Measurements from ENCODE around the gene TTC7B.

The TTC7B gene

GRCh38 chr14:90577661-90578282 lies 238.5 kb downstream of the TTC7B start:
- Histone ChIP-seq H3K4me2 (no peak overlapping the region), H4K20me1 (ENCODE audit: insufficient read depth) (no peaks in the 10 kb centered on the region), H2AFZ (ENCODE audit: low read depth) (no peak overlapping the region), H3K27me3 (ENCODE audit: insufficient read depth, low read depth) (no peaks in the 10 kb centered on the region), H3K9ac (no peak overlapping the region), H3K79me2 (ENCODE audit: insufficient read depth, low read depth) (no peaks in the 10 kb centered on the region), H3K4me1 (ENCODE audit: low read depth, poor library complexity, severe bottlenecking) (no peaks in the 10 kb centered on the region), H3K27ac (no peak overlapping the region), H3K4me3 (IDR thresholded peaks at IDR 0.05; ENCODE audit: insufficient read depth, low read depth, low read length) (no peak overlapping the region), H3K36me3 (ENCODE audit: insufficient read depth) (no peaks in the 10 kb centered on the region)
- no peak for TF ChIP-seq CTCF (conservative IDR thresholded peaks at IDR 0.05; ENCODE audit: low read depth, low read length)

- H3K79me2 ChIP-seq (ENCODE audit: insufficient read depth, low read depth): no peaks in the 10 kb centered on the region
- no peaks in the 10 kb centered on the region for H4K20me1 ChIP-seq (ENCODE audit: insufficient read depth)
- no peak for TF ChIP-seq CTCF (conservative IDR thresholded peaks at IDR 0.05; ENCODE audit: low read depth, low read length)
- H3K4me1 ChIP-seq (ENCODE audit: low read depth, poor library complexity, severe bottlenecking): no peaks in the 10 kb centered on the region
- H3K4me3 ChIP-seq (IDR thresholded peaks at IDR 0.05; ENCODE audit: insufficient read depth, low read depth, low read length): no peak overlapping the region
- H3K36me3 ChIP-seq (ENCODE audit: insufficient read depth): no peaks in the 10 kb centered on the region
- no peak overlapping the region for H3K9ac ChIP-seq
- H3K27ac ChIP-seq: no peak overlapping the region
- no peaks in the 10 kb centered on the region for H3K27me3 ChIP-seq (ENCODE audit: insufficient read depth, low read depth)
- H3K4me2 ChIP-seq: no peak overlapping the region
- H2AFZ ChIP-seq (ENCODE audit: low read depth): no peak overlapping the region
These were observed 239.1 kb downstream of the TTC7B start for GRCh38 chr14:90576981-90577660.

GRCh38 chr14:90576581-90576980 lies 239.6 kb downstream of the TTC7B start:
- no peak overlapping the region for H3K4me2 ChIP-seq
- no peak overlapping the region for H3K4me3 ChIP-seq (IDR thresholded peaks at IDR 0.05; ENCODE audit: insufficient read depth, low read depth, low read length)
- H3K9ac ChIP-seq: no peak overlapping the region
- H3K4me1 ChIP-seq (ENCODE audit: low read depth, poor library complexity, severe bottlenecking): no peaks in the 10 kb centered on the region
- no peaks in the 10 kb centered on the region for H3K36me3 ChIP-seq (ENCODE audit: insufficient read depth)
- H3K27ac ChIP-seq: no peak overlapping the region
- H2AFZ ChIP-seq (ENCODE audit: low read depth): no peak overlapping the region
- H3K27me3 ChIP-seq (ENCODE audit: insufficient read depth, low read depth): no peaks in the 10 kb centered on the region
- H4K20me1 ChIP-seq (ENCODE audit: insufficient read depth): no peaks in the 10 kb centered on the region
- no peaks in the 10 kb centered on the region for H3K79me2 ChIP-seq (ENCODE audit: insufficient read depth, low read depth)
- no peak for TF ChIP-seq CTCF (conservative IDR thresholded peaks at IDR 0.05; ENCODE audit: low read depth, low read length)

- Histone ChIP-seq H3K79me2 (ENCODE audit: insufficient read depth, low read depth) (no peaks in the 10 kb centered on the region), H3K9ac (no peak overlapping the region), H3K27me3 (ENCODE audit: insufficient read depth, low read depth) (no peaks in the 10 kb centered on the region), H2AFZ (ENCODE audit: low read depth) (no peak overlapping the region), H3K27ac (no peak overlapping the region), H3K4me2 (no peak overlapping the region), H3K4me1 (ENCODE audit: low read depth, poor library complexity, severe bottlenecking) (no peaks in the 10 kb centered on the region), H3K36me3 (ENCODE audit: insufficient read depth) (no peaks in the 10 kb centered on the region), H3K4me3 (IDR thresholded peaks at IDR 0.05; ENCODE audit: insufficient read depth, low read depth, low read length) (no peak overlapping the region), H4K20me1 (ENCODE audit: insufficient read depth) (no peaks in the 10 kb centered on the region)
- TF ChIP-seq CTCF (conservative IDR thresholded peaks at IDR 0.05; ENCODE audit: low read depth, low read length): no peak
These were observed 240.4 kb downstream of the TTC7B start for GRCh38 chr14:90575781-90576180.

Data from KMS-11 (cell line).